CD4-positive, alpha-beta T cell treated with Interleukin-1 beta for 1 hour (primary cell): ENCODE results near the gene BEAN1.

ENCODE experiments used
- DNase-seq, 2 donors: peaks; one replicate each; pipeline ENCODE4 v3.0.0-alpha.2; 2020 to 2022

The BEAN1 gene, protein sequence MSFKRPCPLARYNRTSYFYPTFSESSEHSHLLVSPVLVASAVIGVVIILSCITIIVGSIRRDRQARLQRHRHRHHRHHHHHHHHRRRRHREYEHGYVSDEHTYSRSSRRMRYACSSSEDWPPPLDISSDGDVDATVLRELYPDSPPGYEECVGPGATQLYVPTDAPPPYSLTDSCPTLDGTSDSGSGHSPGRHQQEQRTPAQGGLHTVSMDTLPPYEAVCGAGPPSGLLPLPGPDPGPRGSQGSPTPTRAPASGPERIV

DNA sequence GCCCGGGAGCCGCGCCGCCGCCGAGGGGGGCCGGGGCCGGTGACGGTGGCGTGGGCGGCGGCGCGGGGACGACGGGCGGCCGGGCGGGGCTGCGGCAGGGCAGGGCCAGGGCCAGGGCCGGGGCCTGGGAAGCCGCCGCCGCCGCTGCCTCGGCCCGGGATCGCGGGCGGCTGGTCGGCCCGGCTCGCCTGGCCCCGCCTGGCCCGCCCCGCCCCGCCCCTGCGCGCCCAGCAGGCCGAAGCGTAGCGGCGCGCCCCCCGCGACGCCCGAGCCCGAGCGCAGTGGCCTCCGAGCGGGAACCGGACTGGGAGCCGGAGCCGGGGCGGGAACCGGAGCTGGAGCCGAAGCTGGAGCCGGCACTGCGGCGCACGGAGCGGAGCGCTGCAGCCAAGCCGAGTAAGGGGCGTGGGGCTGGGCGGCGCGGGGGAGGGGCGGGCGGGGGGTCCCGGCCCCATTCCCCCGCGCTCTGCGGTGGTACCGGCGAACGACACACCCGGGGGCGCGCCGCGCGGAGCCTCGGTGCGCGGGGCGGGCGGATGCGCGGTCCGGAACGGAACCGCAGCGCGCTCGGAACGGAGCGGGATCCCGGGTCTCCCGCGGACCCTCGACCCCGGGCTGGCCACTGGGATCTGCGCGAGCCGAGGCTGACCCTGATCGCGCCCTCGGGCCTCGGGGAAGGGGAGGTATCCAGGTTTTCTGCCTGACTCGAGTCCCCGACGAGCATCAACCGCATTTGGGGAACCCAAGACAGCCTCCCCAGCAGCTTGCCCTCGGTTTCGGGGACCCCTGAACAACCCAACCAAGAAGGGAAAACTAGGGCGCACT, at the start of gene BEAN1:
Gene BEAN1 (plus strand): TSS at position 260 of the 825 bp plus-strand sequence. CDS start 10,382 bp downstream, outside the sequence.
- DNase-seq: no peak

DNA sequence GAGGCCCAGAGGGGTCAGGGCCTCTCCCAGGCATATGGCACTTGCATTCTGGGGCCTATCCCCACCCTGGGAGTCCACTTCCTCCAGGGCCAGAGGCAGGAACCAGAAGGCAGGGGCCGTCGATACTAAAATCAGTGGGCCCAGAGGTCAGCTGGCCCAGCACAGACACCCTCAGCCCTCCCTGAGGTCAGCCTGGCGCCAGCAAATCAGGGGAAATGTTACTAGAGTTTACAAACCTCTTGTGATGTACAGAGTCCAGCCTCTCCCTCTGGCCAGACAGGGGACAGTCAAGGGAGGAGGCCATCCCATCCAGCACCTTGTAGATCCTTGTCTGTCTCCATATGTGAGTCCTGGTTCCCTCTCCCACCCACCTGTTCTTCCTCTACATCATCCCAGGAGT, 49.8 kb upstream of the BEAN1 start:
- no peak for DNase-seq

GRCh38 chr16:66378741-66379570, 48.1 kb upstream of the BEAN1 start:
- DNase-seq: no peak

DNA sequence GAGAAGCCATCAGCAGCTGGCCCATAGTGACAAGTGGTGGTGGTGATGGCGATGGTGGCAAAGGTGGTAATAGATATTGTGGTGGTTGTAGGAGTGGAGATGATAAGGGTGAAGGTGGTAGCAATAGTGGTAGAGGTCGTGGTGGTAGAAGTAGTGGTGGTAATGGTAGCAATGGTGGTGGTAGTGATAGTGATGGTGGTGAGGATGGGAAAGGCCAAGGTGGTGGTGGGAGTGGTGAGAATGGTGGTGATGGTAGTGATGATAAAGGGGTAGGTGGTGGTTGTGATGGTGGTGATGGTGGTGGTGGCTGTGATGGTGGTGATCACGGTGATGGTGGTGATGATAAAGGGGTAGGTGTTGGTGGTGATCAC, 47.5 kb upstream of the BEAN1 start:
- no peak for DNase-seq

DNA sequence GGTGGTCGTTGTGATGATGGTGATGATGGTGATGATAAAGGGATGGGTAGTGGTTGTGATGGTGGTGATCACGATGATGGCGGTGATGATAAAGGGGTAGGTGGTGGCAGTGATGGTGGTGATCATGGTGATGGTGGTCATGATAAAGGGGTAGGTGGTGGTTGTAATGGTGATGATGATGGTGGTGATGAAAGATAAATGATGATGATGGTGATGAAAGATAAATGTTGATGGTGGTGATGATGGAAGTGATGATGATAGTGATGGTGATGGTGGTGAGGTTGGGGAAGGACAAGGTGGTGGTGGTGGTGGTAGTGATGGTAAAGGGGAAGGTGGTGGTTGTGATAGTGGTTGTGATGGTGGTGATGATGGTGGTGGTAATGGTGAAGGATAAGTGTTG, 46.7 kb upstream of the BEAN1 start:
- no peak for DNase-seq

DNA sequence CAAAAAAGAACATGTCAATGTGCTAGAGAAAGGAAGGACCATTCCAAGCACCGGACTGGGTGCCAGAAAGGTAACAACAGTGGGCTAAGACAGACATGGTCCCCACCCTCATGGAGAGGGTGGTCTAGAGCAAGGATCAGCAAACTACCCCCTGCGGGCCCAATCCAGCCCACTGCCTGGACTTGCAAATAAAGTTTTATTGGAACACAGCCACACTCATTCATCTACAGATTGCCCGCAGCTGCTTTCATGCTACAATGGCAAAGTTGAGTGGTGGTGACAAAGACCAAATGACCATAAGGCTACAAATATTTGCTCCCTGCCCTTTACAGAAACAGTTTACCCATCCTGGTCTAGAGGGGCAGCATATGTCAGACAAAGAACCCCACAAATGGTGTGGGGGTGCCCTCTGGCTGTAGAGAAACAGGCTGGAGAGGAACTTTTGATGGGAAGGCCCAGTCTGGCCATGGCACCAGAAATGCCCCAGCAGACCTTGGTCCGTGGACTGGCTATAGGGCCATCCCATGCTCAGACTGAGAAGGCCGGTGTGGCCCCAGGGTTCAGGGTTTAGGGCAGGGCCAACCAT, 45.4 kb upstream of the BEAN1 start:
- DNase-seq: no peak

- DNase-seq: no peak
These were observed 44.7 kb upstream of the BEAN1 start for GRCh38 chr16:66382171-66382965.

GRCh38 chr16:66382966-66383299, 44.2 kb upstream of the BEAN1 start:
- no peak for DNase-seq

GRCh38 chr16:66383551-66383950, 43.5 kb upstream of the BEAN1 start:
- no peak for DNase-seq

GRCh38 chr16:66385415-66385814, 41.7 kb upstream of the BEAN1 start:
- no peak for DNase-seq

DNA sequence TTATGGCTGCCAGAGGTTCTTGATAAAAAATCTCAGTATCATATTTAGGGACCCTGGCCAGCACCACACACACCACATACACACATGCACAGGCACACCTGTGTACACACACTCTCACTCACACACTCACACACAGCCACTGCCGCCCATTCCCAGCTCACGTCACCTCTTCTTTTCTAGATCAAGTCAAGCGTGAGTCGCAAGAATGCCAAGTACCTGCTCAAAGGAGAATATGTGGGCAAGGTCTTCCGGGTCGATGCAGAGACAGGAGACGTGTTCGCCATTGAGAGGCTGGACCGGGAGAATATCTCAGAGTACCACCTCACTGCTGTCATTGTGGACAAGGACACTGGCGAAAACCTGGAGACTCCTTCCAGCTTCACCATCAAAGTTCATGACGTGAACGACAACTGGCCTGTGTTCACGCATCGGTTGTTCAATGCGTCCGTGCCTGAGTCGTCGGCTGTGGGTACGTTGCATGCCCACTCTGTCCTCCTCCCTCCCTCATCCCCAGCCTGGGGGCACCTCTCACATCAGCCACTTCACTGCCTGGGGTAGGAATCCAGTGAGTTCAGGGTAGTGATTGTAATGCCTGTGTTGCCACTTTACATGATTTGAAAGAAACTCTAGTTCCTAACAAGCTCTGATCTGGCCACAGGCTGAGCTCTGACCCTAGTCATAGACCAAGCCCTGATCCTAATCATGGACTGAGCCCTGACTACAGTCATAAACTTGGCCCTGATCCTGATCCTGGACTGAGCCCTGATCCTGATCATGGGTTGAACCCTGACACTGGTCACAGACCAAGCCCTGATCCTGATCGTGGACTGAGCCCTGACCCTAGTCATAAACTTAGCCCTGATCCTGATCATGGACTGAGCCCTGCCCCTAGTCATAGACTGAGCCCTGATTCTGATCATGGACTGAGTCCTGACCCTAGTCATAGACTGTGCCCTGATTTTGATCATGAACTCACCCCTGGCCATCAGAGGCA, 40.2 kb upstream of the BEAN1 start:
- no peak for DNase-seq

DNA sequence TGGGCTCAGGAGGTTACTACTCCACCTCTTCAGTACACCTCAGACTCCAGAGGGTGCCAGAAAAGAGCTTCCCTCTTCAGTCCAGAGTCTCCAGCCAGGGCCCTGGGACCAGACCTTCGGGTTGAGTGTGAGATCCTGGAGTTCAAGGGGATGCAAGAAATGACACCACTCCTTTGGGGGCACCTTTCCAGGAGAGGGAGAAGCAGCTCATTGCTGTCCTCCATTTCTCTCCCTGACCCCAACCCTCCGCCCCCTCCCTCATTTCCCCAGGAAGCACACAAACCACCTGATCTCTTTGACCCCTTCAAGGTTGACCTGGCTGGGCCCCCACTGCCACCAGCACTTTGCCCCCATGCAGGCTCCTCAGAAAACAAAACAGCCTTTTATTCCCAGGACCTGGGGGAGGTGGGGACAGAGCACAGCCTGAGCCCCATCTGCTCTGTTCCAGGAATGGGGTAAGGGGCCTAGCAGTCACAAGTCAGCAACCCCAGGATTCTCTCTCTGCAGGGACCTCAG, 39.2 kb upstream of the BEAN1 start:
- no peak for DNase-seq

DNA sequence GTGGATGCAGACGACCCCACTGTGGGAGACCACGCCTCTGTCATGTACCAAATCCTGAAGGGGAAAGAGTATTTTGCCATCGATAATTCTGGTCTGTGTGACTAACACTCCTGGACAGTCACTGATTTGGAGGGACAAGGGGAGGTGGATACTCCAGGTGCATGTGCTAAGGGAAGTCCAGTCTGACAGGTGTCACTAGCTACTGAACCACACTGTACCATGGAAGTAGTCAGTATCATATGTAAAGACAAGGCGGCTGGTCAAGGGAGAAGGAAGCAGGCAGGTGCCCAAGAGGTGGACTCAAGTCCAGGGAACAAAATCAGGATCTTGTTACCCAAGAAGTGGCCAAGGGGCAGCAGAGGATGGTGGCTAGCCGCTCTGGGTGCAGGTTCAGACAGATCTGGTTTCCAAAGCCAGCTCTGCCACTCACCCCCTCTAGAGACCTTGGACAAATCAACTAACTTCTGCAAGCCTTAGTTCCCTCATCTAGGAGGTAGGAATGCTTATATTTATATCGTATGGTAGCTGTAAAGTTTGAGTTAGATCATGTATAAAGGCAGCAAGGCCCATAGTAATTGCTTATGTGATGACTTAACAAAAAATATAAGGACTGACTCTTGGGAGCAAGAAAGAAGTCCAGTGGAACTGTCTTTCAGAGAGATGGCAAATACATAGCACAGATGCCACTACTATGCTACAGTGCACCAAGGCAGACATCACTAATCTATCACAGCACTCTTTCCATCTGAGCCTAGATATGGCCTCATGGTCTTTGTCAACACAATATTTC, 38.5 kb upstream of the BEAN1 start:
- no peak for DNase-seq

DNA sequence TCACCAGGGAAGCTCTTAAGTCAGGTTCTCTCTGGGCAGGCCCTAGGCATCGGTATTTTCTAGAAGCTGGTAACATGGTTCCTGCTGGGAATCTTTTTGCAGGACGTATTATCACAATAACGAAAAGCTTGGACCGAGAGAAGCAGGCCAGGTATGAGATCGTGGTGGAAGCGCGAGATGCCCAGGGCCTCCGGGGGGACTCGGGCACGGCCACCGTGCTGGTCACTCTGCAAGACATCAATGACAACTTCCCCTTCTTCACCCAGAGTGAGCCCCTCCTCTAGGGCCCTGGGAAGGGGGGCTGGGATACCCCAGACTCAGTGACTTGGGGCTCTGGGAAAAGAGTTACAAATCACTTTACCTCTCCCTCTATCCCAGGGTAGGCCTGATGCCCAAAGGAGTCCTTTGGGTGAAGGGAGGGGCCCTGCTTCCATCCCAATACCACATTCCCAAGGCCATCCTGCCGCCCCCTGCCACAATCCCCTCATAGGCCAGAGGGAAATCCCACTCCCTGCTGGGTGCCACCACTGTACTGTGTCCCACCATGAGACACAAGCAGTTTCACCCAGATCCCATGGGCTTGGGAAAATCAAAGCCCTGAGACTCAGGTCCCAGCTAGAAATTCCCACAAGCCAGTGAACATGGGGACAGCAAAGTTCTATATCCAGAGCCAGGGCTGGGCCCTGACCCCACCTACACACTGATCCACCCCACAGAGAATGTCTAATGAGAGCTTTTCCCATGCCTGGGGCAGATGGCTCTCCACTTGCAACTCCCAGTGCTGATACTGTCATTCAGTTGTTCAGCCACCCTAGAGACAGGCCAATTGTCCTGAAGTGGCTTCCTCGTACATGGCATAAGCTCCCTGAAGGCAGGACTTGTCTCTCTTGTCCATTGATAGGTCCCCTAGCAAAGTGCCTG, 37.6 kb upstream of the BEAN1 start:
- DNase-seq: no peak

- no peak for DNase-seq
These were observed 36.6 kb upstream of the BEAN1 start for GRCh38 chr16:66390346-66391108.

- no peak for DNase-seq
These were observed 35.1 kb upstream of the BEAN1 start for GRCh38 chr16:66391726-66392670.
